Body of pancreas (tissue), 4 donors: ENCODE measurements around the gene CEP112. TPM values are rescaled to one million over a fixed set of nuclear protein-coding genes. Genes with fewer than 3 reads are reported as not detected.
"Not testable (repeated sequence)": the region's sequence is repeated elsewhere in the genome, so short reads cannot be mapped to it uniquely, and the experiment has no call there.

Experiments
- ATAC-seq: fragments of 150-250 bp; one replicate; pipeline ENCODE4 v1.9.1; 2016
- DNase-seq, 4 donors: peaks; one replicate each; pipeline ENCODE4 v3.0.0-alpha.2; 2019
- H3K27ac ChIP-seq, 4 donors: fragments of 200-600 bp; sonication (generic); 1 replicate in 3 of 4; 2 replicates in 1 of 4; pipeline versions ENCODE4 v1.5.1 to v1.6.1; 2016 to 2019; ENCODE audit warnings: mild to moderate bottlenecking in 1 of 4, mixed read lengths in 1 of 4, moderate library complexity in 1 of 4
- H3K27me3 ChIP-seq, 2 donors: fragments of 200-600 bp; sonication (generic); one replicate each; pipeline ENCODE4 v1.6.0; 2016; ENCODE audit warnings: mild to moderate bottlenecking in 1 of 2
- H3K36me3 ChIP-seq, 2 donors: fragments of 200-600 bp; sonication (generic); replicated peaks in 1 of 2; 2 replicates each; pipeline ENCODE4 v1.5.1; 2016; ENCODE audit warnings: low read depth in 2 of 2; ENCODE audit not compliant: insufficient read depth in 1 of 2
- H3K4me1 ChIP-seq: fragments of 200-600 bp; sonication (generic); one replicate; pipeline ENCODE4 v1.6.0; 2016
- H3K4me3 ChIP-seq, 2 donors: fragments of 200-600 bp; sonication (generic); 1 replicate in 1 of 2; 2 replicates in 1 of 2; pipeline ENCODE4 v1.5.1; 2016 to 2019
- H3K9me3 ChIP-seq, 3 donors: fragments of 200-600 bp; sonication (generic); 1 replicate in 2 of 3; 2 replicates in 1 of 3; pipeline ENCODE4 v1.5.1; 2016
- CTCF ChIP-seq, 7 experiments: fragments of 450-650 bp in 4 of 7; fragments of 200-600 bp in 3 of 7; sonication (generic) in 3 of 7; IDR thresholded peaks; one replicate each; pipeline ENCODE4 v1.5.1; 2016 to 2019; ENCODE audit warnings: antibody characterized with exemption in 7 of 7
- POLR2A ChIP-seq, 3 donors: fragments of 450-650 bp; IDR thresholded peaks; one replicate each; pipeline ENCODE4 v1.6.1; 2016; ENCODE audit warnings: antibody characterized with exemption in 3 of 3, mild to moderate bottlenecking in 2 of 3
- WGBS, 2 donors: methylation state at CpG; one replicate each; pipeline ENCODE4 v1.1.5; 2017; 5-methylcytosine and 5-hydroxymethylcytosine counted together
- intact Hi-C: fragments of 100-400 bp; cut with DNase I; formaldehyde crosslinking; loops from one replicate; pipeline ENCODE4 v1.15.1; 2023
- total RNA-seq, 2 donors: library from RNA; depleted of rRNA; stranded (reverse); fragments of >200 nt; gene quantifications; one replicate each; pipeline ENCODE4 v1.1.0, GENCODE V29; 2016

The CEP112 gene
- total RNA-seq, 2 donors from 2014 or later = 5.2 to 10.2 TPM

- Histone ChIP-seq H3K4me3 (no peak overlapping the region), H3K9me3 (no peaks in the 10 kb centered on the region), H3K36me3 (no peaks in the 10 kb centered on the region), H3K4me1 (no peaks in the 10 kb centered on the region), H3K27me3 (no peaks in the 10 kb centered on the region), H3K27ac (no peak overlapping the region)
- no peak for TF ChIP-seq CTCF (IDR thresholded peaks at IDR 0.05)
- TF ChIP-seq POLR2A (IDR thresholded peaks at IDR 0.05) = no peak
- ATAC-seq (no peak), DNase-seq (no peak)
- intact Hi-C loops = no loop called here
Measured at GRCh38 chr17:65739034-65739433, 452.9 kb downstream of the CEP112 start.

- Histone ChIP-seq H3K27ac (no peak overlapping the region), H3K4me3 (no peak overlapping the region), H3K9me3 (no peaks in the 10 kb centered on the region), H3K4me1 (no peaks in the 10 kb centered on the region), H3K36me3 (no peaks in the 10 kb centered on the region), H3K27me3 (no peaks in the 10 kb centered on the region)
- TF ChIP-seq POLR2A (IDR thresholded peaks at IDR 0.05) = no peak
- TF ChIP-seq CTCF (IDR thresholded peaks at IDR 0.05) = no peak
- 97% methylated on average over 4 of the region's 4 CpGs for WGBS, 2 donors
- ATAC-seq (no peak), DNase-seq (no peak)
- intact Hi-C loops = no loop called here
Measured at GRCh38 chr17:65737451-65737850, 454.5 kb downstream of the CEP112 start.

GRCh38 chr17:65733314-65733713 lies 458.6 kb downstream of the CEP112 start:
- no peak for TF ChIP-seq POLR2A (IDR thresholded peaks at IDR 0.05)
- TF ChIP-seq CTCF (IDR thresholded peaks at IDR 0.05) = no peak
- no peaks in the 10 kb centered on the region for H3K27me3 ChIP-seq
- no peaks in the 10 kb centered on the region for H3K4me1 ChIP-seq
- no peak overlapping the region for H3K27ac ChIP-seq
- ATAC-seq (no peak), DNase-seq (no peak)
- H3K36me3 ChIP-seq = no peaks in the 10 kb centered on the region
- intact Hi-C loops = no loop called here
- H3K4me3 ChIP-seq = no peak overlapping the region
- WGBS, 2 donors = 95% methylated on average over 3 of the region's 3 CpGs
- no peaks in the 10 kb centered on the region for H3K9me3 ChIP-seq

- H3K4me1 ChIP-seq, intact Hi-C loops, H3K36me3 ChIP-seq, ATAC-seq, H3K27ac ChIP-seq, H3K9me3 ChIP-seq, H3K4me3 ChIP-seq, DNase-seq, H3K27me3 ChIP-seq: not testable (repeated sequence)
- WGBS, 2 donors = 93% methylated on average over 2 of the region's 2 CpGs
Measured at GRCh38 chr17:65732667-65733066, 459.3 kb downstream of the CEP112 start.

- ATAC-seq = peak; percentile 47
- intact Hi-C loops = no loop called here
- H3K9me3 ChIP-seq = no peaks in the 10 kb centered on the region
- H3K4me3 ChIP-seq = no peak overlapping the region
- no peaks in the 10 kb centered on the region for H3K36me3 ChIP-seq
- DNase-seq = peak in 2 of 4 donors; percentile 13 to 23
- TF ChIP-seq POLR2A (IDR thresholded peaks at IDR 0.05) = no peak
- 69 to 75% methylated on average over 3 of the region's 3 CpGs for WGBS, 2 donors
- no peaks in the 10 kb centered on the region for H3K27me3 ChIP-seq
- no peak overlapping the region for H3K27ac ChIP-seq
- H3K4me1 ChIP-seq = no peaks in the 10 kb centered on the region
Measured at GRCh38 chr17:65730711-65731169, 461.2 kb downstream of the CEP112 start.

- Histone ChIP-seq H3K4me3 (no peak overlapping the region), H3K4me1 (no peaks in the 10 kb centered on the region), H3K27me3 (no peaks in the 10 kb centered on the region), H3K9me3 (no peaks in the 10 kb centered on the region), H3K36me3 (no peaks in the 10 kb centered on the region), H3K27ac (no peak overlapping the region)
- 89 to 94% methylated on average over 3 of the region's 3 CpGs for WGBS, 2 donors
- intact Hi-C loops = no loop called here
- TF ChIP-seq POLR2A (IDR thresholded peaks at IDR 0.05) (no peak), CTCF (IDR thresholded peaks at IDR 0.05) (no peak)
- no peak for ATAC-seq
- DNase-seq = no peak
Measured at GRCh38 chr17:65729207-65729606, 462.7 kb downstream of the CEP112 start.
